Smooth muscle cell (in vitro differentiated cells): ENCODE results near the gene MARCHF3. TPM values are rescaled to one million over a fixed set of nuclear protein-coding genes. Genes with fewer than 3 reads are reported as not detected.
"Not testable (repeated sequence)": the region's sequence is repeated elsewhere in the genome, so short reads cannot be mapped to it uniquely, and the experiment has no call there.

Experiments used
- DNase-seq: peaks from one replicate; lab custom pipeline; 2025; ENCODE audit not compliant: unreplicated experiment; lab: John Stamatoyannopoulos, UW
- H2AFZ ChIP-seq: fragments of 200-600 bp; sonication (generic); 2 replicates; pipeline ENCODE4 v1.6.0; 2016; ENCODE audit warnings: antibody characterized with exemption, low read depth, mild to moderate bottlenecking
- H3F3A ChIP-seq: fragments of 200-600 bp; sonication (generic); 2 replicates; pipeline ENCODE4 v1.6.0; 2017; ENCODE audit warnings: antibody characterized with exemption, low read depth
- H3K27ac ChIP-seq: fragments of 200-600 bp; sonication (generic); 2 replicates; pipeline ENCODE4 v1.5.1; 2016; ENCODE audit warnings: low read depth, mild to moderate bottlenecking
- H3K27me3 ChIP-seq: fragments of 200-600 bp; sonication (generic); 2 replicates; pipeline ENCODE4 v1.6.1; 2016; ENCODE audit warnings: low read depth, mild to moderate bottlenecking
- H3K36me3 ChIP-seq: fragments of 200-600 bp; sonication (generic); 2 replicates; pipeline ENCODE4 v1.5.1; 2016; ENCODE audit warnings: low read depth
- H3K4me1 ChIP-seq: fragments of 200-600 bp; sonication (generic); 2 replicates; pipeline ENCODE4 v1.5.1; 2016; ENCODE audit warnings: low read depth
- H3K4me2 ChIP-seq: fragments of 200-600 bp; sonication (generic); 2 replicates; pipeline ENCODE4 v1.6.0; 2016; ENCODE audit warnings: mild to moderate bottlenecking
- H3K4me3 ChIP-seq: fragments of 200-600 bp; sonication (generic); 2 replicates; pipeline ENCODE4 v1.5.1; 2016; ENCODE audit warnings: mild to moderate bottlenecking
- H3K79me2 ChIP-seq: fragments of 200-600 bp; sonication (generic); 2 replicates; pipeline ENCODE4 v1.6.0; 2016; ENCODE audit warnings: low read depth, mild to moderate bottlenecking
- H3K9ac ChIP-seq: fragments of 200-600 bp; sonication (generic); 2 replicates; pipeline ENCODE4 v1.6.0; 2016; ENCODE audit warnings: low read depth
- H3K9me3 ChIP-seq: fragments of 200-600 bp; sonication (generic); replicated peaks from 2 replicates; pipeline ENCODE4 v1.5.1; 2016; ENCODE audit warnings: low read depth
- H4K20me1 ChIP-seq: fragments of 200-600 bp; sonication (generic); 2 replicates; pipeline ENCODE4 v1.6.0; 2016; ENCODE audit warnings: low read depth
- WGBS: methylation state at CpG from one replicate; pipeline ENCODE4 v1.1.7; 2016; ENCODE audit warnings: low lambda C conversion rate; 5-methylcytosine and 5-hydroxymethylcytosine counted together
- polyA plus RNA-seq: library from polyadenylated mRNA; unstranded; fragments of >200 nt; fragmentation: Nextera tagmentation; extraction: Ambion mirVana; gene quantifications from 2 replicates; pipeline ENCODE4 v1.2.1, GENCODE V29; 2016
- total RNA-seq: library from RNA; depleted of rRNA; stranded (reverse); fragments of >200 nt; gene quantifications from 2 replicates; pipeline ENCODE4 v1.2.3, GENCODE V29; 2014
- TF ChIP-seq, protein P1 (sequence below): fragments of 200-600 bp; sonication (generic); IDR thresholded peaks from 2 replicates; pipeline ENCODE4 v1.5.1; 2017; ENCODE audit warnings: borderline replicate concordance, mild to moderate bottlenecking, antibody characterized with exemption; ENCODE audit not compliant: insufficient read depth, poor library complexity, severe bottlenecking

The MARCHF3 gene
- total and polyA plus RNA-seq, 2 experiments from 2014 or later, result 17.8 to 30.8 TPM

DNA sequence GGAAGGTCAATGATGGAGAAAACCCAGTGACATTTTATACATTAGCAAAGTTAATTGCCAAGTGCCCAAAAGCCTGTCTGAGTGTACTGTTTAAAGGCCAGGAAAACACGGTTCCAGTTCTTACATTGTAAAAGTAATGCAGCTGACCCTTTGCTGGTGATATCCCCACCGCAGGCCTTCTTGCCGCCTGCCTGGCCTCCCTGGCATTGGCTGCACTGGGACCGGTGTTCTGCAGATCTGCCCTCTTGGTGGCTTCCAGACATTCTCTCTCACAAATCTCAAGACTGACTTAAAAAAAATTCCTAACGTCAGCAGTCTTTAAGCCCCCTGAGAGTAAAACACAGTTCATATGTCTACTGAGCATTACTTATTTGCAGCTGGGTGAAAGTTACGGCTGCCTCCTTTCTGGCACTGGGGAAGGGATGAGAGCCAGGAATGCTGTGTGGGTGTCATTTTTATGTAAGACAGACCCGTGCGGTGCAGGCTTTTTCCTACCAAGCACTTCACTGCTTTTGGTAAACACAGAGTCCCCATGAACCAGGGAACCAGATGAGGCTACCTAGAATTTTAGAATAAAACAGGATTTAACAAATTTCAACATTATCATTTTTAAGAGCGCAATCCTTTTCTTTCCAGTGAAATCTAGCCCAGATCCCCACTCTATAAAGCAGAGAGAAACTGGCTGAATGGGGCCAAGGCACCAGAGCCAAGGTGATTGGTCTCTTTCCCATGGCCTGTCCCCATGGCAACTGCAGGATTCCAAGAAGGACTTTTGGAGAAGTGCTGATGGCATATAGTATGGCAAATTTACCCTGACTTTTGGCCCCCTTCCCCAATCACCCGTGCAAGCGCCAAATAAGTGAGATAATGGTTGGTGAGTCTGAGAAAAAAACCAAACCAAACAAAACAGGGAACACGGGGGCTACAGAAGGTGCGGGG lies 172.6 kb downstream of the MARCHF3 start:
- TF ChIP-seq, protein P1, sequence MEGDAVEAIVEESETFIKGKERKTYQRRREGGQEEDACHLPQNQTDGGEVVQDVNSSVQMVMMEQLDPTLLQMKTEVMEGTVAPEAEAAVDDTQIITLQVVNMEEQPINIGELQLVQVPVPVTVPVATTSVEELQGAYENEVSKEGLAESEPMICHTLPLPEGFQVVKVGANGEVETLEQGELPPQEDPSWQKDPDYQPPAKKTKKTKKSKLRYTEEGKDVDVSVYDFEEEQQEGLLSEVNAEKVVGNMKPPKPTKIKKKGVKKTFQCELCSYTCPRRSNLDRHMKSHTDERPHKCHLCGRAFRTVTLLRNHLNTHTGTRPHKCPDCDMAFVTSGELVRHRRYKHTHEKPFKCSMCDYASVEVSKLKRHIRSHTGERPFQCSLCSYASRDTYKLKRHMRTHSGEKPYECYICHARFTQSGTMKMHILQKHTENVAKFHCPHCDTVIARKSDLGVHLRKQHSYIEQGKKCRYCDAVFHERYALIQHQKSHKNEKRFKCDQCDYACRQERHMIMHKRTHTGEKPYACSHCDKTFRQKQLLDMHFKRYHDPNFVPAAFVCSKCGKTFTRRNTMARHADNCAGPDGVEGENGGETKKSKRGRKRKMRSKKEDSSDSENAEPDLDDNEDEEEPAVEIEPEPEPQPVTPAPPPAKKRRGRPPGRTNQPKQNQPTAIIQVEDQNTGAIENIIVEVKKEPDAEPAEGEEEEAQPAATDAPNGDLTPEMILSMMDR, result no peak
- no peak for DNase-seq

DNA sequence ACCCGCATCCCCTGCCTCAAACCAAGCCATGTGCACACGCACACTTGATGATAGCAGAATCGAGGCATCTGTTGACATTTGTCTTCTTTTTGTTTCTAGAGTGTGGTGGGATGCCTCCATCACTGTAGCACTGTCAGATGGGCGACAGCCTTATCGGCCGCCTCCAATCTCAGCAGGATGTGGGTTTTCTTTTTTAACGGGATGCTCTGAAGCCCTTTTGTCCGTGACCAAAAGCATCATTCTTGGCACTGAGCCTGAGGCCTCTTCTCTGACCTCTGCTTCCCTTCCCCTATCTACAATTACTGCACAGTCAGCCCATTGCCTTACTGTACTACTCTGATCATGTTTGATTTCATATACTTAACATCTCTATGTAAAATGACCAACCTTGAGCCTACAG lies 175.1 kb downstream of the MARCHF3 start:
- no peaks in the 10 kb centered on the region for H3K79me2 ChIP-seq
- peaks cover 4% of the 10 kb centered on the region for H3K4me1 ChIP-seq
- no peak overlapping the region for H2AFZ ChIP-seq
- no peaks in the 10 kb centered on the region for H3K9me3 ChIP-seq
- DNase-seq, result no peak
- no peaks in the 10 kb centered on the region for H3K36me3 ChIP-seq
- TF ChIP-seq, protein P1, result no peak
- no peak overlapping the region for H3K27ac ChIP-seq
- H3K27me3 ChIP-seq, result no peaks in the 10 kb centered on the region
- no peaks in the 10 kb centered on the region for H4K20me1 ChIP-seq
- 60% methylated on average over 8 of the region's 8 CpGs for WGBS
- no peak overlapping the region for H3K9ac ChIP-seq
- no peak overlapping the region for H3K4me2 ChIP-seq
- peaks cover 6% of the 10 kb centered on the region for H3F3A ChIP-seq
- no peak overlapping the region for H3K4me3 ChIP-seq

More for the DNA sequence above, 172.6 kb downstream of the MARCHF3 start:
- no peak overlapping the region for H3K4me3 ChIP-seq
- no peaks in the 10 kb centered on the region for H3K36me3 ChIP-seq
- no peak overlapping the region for H2AFZ ChIP-seq
- no peaks in the 10 kb centered on the region for H3K79me2 ChIP-seq
- H4K20me1 ChIP-seq, result no peaks in the 10 kb centered on the region
- peaks cover 4% of the 10 kb centered on the region for H3K4me1 ChIP-seq
- peaks cover 6% of the 10 kb centered on the region for H3F3A ChIP-seq
- H3K27me3 ChIP-seq, result no peaks in the 10 kb centered on the region
- peak overlapping the region; percentile 17 for H3K27ac ChIP-seq
- no peak overlapping the region for H3K9ac ChIP-seq
- H3K9me3 ChIP-seq, result no peaks in the 10 kb centered on the region
- 43% methylated on average over 13 of the region's 13 CpGs for WGBS
- H3K4me2 ChIP-seq, result peak overlapping the region; percentile 19

DNA sequence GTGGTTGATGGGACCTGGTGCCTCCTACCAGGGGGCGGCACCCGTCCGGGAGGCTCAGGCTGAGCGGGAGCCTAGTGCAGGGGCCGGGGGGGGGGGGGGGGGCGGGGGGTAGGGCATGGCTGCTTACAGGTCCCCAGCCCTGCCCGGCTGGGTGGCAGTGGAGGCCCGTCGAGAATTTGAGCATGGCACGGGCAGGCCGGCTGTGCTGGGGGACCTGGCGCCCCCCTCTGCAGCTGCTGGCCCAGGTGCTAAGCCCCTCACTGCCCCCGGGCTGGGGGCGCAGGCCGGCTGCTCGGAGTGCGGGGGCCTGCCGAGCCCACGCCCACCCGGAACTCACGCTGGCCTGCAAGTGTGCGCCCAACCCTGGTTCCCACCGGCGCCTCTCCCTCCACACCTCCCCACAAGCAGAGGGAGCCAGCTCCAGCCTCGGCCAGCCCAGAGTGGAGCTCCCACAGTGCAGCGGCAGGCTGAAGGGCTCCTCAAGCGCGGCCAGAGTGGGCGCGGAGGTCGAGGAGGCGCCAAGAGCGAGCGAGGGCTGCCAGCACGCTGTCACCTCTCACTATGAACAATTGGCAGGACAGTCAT lies 175.7 kb downstream of the MARCHF3 start:
- H3K9ac ChIP-seq, result no peak overlapping the region
- H3K4me3 ChIP-seq, result no peak overlapping the region
- no peaks in the 10 kb centered on the region for H3K36me3 ChIP-seq
- H3K4me2 ChIP-seq, result no peak overlapping the region
- H3K9me3 ChIP-seq, result no peaks in the 10 kb centered on the region
- H3F3A ChIP-seq, result peaks cover 6% of the 10 kb centered on the region
- DNase-seq, result no peak
- TF ChIP-seq, protein P1, result no peak
- H2AFZ ChIP-seq, result no peak overlapping the region
- H3K27me3 ChIP-seq, result no peaks in the 10 kb centered on the region
- H4K20me1 ChIP-seq, result no peaks in the 10 kb centered on the region
- no peaks in the 10 kb centered on the region for H3K79me2 ChIP-seq
- H3K4me1 ChIP-seq, result peaks cover 4% of the 10 kb centered on the region
- H3K27ac ChIP-seq, result no peak overlapping the region
- 94% methylated on average over 29 of the region's 35 CpGs for WGBS

DNA sequence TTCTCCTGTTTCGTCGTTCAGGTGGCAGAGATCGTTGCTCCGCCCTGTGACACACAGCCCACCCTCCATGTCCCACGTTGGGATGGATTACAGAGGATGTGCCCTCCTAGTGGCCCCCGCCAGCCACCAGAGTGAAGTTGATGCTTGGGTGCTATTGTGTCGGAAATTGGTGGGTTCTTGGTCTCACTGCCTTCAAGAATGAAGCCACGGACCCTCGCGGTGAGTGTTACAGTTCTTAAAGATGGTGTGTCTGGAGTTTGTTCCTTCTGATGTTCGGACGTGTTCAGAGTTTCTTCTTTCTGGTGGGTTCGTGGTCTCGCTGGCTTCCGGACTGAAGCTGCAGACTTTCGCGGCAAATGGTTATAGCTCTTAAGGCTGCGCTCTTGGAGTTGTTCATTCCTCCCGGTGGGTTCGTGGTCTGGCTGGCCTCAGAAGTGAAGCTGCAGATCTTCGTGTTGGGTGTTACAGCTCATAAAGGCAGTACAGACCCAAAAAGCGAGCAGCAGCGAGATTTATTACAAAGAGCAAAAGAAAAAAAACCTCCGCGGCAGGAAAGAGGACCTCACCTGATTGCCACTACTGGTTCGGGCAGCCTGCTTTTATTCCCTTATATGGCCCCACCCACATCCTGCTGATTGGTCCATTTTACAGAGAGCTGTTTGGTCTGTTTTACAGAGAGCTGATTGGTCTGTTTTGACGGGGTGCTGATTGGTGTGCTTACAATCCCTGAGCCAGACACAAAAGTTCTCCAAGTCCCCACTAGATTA lies 176.6 kb downstream of the MARCHF3 start:
- not testable (repeated sequence) for H3K4me3 ChIP-seq, H3K27ac ChIP-seq, DNase-seq, H3K79me2 ChIP-seq, H3K9ac ChIP-seq, H3K27me3 ChIP-seq, H3K9me3 ChIP-seq, H3K4me1 ChIP-seq, H3K36me3 ChIP-seq, H4K20me1 ChIP-seq, H3K4me2 ChIP-seq, H3F3A ChIP-seq, H2AFZ ChIP-seq
- 98% methylated on average over 27 of the region's 27 CpGs for WGBS
